HG03565 (cell line): ENCODE measurements around the gene DIAPH3.

Experiments used
- ATAC-seq: cut with Tn5 transposase; IDR thresholded peaks from one replicate; pipeline ENCODE4 v1.9.1; 2021; ENCODE audit warnings: mild to moderate bottlenecking, moderate library complexity; ENCODE audit not compliant: unreplicated experiment

Gene DIAPH3

DNA sequence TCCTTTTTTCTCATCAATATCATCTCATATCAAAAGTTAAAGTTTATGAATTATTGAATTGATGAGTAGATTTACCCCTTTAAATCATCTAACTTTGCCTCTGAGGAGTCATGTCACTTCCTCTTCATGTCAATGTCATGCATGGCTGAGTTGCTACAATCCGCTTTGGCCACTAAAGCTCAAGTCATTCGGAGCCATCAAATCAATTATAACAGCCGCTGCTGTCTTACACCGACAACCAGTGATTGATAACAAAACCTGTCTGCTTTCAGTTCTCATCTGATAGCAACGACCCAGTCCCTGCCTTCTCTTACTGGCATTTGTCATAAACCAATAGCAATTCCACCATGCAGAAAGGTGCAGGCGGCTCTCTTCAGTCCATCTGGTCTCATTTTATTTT lies 429.3 kb downstream of the DIAPH3 start:
- ATAC-seq, result peak; percentile 100

DNA sequence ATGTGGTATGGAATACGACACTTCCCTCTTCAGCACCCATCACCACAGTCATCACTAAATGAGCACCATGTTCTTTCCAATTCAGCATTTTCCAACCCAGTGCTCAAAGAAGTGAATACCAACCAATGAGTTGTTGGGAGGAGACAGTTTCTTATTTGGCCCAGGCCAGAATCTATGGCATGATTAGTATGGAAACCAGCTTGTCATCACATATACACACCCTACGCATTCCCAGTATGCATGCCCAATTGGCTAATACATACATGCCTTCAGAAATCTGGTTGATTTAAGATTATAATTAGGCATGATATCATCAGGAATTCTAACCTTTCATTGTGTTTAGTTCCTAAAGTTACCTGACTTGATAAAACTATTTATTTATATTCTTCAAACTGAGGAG lies 430.0 kb downstream of the DIAPH3 start:
- no peak for ATAC-seq

DNA sequence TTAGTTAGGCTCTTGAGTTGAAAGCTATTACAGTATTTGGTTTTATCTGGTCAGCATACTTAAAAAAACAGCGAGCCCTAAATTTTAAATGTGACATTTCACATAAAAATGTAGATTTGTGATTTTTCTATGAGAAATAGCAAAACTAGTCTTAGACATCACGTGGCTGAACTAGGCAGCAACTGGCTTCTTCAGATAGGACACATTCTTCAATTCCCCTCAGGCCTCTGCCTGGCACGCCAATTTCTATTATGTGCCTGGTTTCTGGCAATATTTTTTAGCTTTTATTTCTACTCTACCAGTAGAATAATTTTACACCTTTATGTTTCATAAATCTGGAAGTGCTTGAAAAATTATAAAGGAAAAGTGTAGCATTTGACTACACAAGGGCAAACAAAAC lies 433.7 kb downstream of the DIAPH3 start:
- no peak for ATAC-seq

DNA sequence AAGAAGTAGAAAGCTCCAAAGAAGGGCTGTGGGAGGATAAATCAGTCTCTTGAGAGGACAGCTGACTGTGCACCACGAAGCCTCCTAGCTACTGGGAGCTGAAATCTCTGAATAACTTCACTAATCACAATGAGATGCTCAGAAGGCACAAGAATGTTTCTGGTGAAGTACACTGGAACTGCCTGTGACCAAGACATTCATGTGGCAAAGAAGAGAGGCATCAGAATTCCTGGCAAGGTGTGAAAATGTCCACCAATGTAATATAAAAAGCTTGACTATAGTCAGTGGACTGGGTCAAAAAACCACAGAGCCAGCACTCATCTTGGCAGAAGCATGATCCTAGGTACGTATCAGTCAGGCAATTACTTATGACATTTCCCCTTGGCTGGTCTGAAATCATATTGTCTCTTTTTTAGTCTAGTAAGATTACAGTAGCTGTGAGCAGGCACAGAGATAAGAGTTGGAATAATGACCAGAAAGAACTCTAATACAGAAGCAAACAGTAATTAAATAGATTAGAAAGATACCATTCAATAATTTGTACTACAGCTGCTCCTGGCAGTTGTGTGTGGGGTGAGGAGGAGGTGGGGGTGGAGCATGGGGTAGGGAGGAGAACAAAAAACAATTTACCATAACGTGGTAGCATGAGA lies 434.7 kb downstream of the DIAPH3 start:
- ATAC-seq, result no peak

DNA sequence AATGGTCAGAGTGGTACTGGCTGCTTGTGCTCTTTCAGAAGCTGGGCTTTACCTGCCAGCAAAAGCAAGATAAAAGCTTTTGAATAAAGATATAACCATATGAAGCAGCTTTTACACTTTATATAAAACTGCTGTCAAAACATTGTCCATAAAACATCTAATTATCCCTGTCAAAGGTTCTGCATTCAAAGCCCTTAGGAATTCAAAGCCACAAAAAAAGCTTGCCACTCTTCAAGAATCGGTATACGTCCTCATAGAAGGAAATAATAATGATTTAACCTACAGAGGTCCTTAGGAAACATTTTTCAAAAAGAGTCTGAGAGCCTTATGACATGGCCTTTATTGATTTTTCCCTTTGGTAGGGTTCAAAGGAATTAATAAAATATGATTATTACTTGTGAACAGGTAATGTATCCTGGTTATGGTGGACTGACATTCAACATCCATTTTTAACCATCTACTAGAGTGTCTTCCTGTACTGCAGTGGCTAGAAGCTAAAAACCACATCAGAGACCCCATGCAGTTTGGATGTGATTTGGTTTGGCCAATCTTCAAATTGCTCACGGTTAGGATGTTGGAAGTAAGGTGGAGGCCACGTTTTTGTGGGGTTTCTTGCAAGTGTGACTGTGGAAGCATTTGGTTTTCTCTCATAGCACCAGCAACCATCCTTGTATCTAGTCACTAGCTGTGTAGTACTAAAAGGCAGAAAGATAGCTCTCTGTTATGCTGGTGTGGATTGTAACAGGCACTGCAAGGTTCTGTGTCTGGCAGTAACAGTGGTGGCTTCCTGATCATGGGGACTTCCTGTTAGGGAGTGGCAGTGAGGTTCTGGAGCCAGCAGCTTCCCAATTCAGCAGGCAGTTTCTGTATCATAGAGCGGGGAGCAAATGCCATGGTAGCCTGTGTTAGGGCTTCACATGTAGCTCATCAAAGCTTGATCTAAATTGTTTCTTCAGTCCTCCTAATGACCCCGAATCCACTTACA lies 441.5 kb downstream of the DIAPH3 start:
- ATAC-seq, result no peak

DNA sequence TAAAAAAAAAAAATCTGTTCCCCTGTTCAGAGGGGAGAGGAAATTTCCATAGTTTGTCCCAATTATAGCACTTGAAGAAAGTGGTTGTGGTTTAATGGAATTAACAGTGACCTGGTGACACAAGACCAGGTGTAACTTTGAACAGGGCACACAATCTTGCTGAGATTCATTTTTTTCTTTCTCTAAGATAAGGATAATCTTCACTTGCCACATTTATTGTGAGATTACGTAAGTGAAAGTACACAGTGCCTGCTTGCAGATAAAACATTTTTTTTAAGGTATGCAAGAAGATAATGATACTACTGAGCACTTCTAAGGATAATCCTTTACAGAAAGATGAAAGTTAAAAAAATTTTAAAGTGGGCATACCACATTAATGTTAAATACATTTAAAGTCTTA lies 448.1 kb downstream of the DIAPH3 start:
- ATAC-seq, result no peak

DNA sequence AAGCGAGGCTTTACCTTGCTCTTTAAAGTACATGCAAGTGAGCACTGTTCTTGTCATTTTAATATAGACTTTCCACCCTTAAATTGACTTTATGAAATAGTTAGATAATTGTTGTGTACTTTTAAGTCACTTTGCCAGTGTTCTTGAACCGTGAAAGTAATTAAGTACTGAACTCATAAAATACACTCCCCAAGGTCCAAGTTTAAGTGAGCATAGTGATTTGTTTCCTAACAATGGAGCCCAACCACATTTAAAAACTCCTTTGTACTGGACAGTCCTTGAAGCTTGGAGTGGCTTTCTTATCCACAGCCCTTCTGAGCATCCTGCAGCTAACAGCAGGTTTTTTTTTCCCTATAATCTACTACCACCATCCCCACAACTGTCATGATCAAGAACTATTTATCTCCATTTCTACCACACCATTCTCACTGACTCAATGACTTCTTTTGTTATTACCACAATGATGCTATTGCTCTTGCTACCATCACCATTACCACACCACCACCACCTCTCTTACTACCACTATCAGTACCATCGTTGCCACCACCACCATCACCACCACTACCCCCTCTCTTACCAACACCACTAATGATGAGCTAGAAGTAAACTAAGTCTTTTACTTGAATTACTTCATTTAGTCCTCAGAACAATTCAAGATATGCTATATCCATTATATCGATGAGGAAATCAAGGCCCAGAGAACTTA lies 452.6 kb downstream of the DIAPH3 start:
- no peak for ATAC-seq

DNA sequence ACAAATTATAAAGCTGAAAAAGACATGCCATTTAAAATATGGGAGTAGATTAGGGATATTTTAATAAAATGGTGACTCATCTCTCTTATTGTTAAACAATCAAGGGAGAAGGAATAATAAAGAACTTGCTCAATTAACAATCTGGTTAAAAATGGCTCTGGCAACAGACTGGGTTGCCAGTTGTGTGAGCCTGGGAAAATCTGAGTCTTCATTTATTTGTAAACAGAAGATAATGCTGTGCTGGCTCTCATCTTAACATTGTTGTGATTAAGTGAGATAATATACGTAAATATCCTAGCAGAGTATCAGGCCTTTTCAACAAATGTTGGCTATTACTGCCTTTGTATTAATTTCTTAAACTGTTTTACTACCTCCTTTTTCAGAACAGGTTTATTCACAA lies 453.3 kb downstream of the DIAPH3 start:
- ATAC-seq, result no peak

DNA sequence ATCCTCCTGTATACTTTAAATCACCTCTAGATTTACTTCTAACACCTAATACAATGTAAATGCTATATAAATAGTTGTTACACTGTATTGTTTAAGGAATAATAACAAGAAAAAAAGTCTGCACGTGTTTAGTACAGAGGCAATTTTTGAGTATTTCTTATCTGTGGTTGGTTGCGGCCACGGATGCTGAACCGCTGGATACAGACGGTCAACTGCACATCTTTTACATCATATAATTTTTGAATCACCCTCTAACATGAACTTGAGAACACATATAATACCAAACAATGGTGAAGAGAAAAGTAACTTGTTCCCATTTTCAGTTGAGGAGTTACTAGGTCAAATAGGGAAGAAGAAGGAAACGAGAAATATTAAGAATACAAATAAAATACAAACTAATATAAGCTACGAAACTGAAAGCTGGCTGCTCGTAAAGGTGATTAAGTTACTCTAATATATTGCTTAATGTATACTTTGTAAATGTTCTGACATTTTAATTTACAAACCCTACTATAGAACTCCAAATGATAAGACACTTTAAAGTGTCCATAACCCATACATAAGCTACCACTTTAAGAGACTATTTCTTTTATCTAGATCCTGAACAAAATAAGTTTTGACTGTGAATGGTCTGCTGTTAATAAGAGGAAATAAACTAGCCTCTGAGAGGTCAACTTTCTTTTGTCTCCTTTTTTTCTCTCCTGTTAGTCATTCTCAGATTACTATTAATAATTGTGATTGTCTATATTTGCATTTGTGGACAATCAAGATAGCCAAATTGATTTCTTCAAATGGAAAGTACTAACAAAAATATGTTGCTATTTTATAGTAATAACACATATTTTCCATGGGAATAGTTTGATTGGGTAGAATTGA lies 457.4 kb downstream of the DIAPH3 start:
- ATAC-seq, result no peak

DNA sequence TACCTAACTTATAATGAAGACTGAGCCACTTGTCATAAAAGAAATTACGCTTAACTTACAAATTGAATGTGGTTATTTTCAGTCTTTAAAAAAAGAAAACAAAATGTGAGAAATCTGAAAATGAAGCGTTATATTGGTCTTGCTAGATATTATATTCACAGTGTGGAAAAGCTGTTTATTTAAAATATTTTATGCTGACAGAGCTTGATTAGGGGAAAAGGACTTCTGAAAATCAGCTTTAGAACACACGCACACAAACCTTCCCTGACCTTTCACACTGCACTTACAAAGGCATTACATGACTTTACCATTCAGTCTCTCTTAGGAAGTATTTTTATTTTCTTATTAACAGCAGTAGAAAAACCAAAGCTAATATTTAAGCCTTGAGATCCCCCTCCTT lies 461.5 kb downstream of the DIAPH3 start:
- no peak for ATAC-seq

DNA sequence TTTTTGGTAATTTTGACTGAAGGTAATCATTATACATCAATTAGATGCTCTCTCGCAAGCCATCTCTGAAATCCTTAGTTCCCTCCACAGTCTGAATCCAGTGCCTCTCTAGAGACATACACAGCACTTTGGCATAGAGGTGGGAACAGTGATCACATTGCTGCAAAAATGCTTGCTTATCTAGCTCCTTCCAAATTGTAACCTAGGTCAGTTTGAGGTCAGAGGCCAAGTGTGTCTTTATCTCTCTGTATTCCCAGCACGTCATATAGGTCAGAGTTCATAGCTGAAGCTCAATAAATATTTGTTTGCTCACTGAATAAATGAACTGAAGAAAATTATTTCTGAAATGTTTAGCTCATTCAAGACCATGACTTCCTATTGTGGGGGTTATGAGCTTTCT lies 462.5 kb downstream of the DIAPH3 start:
- ATAC-seq, result no peak

DNA sequence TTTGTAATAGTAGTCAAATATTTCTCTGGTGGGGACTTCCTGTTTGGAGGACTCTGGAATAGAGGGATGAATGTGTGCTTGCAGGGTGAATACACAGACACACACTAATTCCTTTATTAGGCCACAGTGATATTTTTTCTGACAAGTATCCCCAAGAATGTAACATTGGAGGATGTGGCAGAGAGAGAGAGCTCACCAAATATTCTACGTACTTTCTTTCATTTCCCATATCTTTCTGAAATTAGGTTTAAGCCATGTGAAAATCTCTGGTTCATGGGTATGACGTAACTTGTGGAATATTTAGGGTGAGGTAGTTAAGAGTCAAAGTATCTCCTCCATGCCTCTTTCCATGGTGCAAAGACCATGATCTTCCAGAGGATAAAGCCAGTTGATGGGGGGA lies 463.4 kb downstream of the DIAPH3 start:
- no peak for ATAC-seq

DNA sequence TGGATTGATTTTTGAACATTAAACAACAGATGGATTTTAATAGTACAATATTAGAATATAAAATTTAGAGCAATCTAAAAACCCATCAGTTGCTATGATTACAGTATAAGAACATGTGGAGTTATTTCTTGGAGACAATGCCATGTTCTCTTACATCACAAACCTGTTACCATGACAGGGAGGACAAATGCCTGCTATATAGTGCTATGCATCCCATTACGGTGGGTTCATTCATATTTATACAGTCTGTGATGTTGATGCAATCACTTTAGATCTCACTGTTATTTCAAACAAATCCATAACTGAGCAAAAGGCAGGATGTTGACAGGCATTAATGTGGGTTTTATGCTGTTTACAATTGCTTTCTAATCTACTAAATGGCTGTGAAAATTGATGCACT lies 467.5 kb downstream of the DIAPH3 start:
- ATAC-seq, result no peak

DNA sequence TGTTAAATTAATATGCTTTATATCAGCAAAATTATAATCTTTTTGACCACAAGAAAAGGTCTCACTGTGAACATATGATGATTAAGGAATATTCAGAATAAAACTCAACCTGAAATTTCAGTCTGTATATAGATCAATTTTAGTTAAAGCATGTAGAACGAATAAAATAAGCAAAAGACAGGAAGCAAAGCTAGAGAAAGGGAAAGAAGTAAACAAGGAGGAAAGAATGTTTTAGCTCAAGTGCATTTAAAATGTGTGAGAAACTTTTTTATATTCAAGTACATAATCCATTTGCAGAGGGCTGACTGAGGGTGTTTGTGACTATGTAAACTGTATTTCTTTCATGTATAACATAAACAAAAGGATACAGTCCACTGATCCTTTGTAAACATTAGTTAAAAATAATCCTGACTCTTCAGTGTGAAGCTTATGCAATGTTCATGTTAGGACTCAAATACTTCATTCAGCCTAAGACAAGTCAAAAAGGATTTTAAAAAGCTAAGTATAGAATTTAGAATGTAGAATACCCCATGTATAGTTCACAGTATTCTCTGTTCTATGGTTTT lies 472.1 kb downstream of the DIAPH3 start:
- no peak for ATAC-seq

DNA sequence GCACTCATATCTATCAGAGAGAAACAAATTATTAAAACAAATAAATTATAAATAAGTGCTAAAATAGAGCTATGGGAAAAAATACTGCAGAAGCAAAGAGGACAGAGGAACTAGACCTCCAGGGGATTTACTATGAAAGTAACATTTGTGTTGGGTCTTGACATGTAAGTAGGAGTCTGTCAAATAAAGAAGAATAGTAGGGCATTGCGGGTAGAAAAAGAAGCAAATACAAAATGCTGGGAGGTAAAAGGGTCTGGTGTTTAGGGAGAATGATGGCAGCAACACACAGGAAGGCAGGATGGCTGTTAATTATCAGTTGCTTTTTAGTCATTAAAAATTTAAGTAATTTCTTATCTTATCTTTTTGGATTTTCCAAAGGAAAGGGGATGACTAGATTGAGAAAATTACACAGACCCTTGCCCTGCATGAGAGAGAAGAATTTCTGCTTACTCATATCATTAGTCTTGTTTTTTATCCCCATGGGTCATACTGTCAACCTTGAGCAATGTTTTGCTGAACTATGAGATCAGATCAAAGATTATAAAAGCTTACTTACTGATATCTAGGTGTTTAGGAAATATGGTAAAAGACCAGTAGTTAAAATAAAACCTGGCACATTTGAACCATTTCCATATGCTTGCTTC lies 472.7 kb downstream of the DIAPH3 start:
- peak; percentile 71 for ATAC-seq

DNA sequence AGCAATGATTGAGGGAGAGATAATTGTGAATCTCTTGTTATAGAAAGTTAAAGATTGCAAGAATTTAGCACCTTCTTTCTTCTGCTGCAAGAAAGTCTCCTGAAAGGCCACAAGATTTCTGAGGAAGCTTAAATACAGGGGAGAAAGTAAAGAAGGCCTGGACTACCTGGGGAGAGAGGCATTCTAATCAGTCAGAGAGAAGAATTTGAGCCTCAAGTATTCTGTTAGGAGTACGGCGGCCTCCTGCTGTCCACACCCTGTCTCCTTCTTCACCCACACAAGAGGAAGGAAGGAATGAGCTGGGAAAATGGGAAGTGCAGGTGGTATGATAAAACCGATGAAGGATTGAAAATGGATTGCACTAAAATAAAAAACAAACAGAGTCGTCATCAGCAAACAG lies 474.7 kb downstream of the DIAPH3 start:
- no peak for ATAC-seq

DNA sequence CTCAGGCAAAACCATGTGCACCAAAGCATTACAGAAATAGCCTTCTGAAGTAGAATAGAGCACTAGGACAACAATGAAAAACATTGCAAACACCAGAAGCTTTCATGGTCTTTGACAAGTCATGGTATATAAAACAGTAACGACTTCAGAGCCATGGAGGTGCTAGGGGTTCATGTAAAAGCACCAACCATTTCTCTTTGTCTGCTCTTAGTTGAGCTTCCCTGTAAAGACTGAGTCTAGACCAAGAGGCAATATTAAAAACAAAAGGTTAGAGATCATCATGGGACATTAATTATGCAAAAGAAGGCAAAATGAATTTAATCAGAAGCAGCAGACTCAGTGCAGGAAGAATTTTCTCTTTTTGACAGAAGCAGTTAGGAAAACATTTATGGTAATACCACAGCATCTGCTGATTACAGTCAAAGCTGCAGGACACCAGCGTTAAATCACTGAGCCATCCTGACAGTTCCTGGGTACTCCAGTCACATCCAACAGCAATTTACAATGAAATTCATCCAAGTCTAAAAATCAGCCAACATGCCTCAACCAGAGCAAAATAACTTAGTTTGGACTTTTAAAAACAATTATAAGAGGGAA lies 476.8 kb downstream of the DIAPH3 start:
- no peak for ATAC-seq

DNA sequence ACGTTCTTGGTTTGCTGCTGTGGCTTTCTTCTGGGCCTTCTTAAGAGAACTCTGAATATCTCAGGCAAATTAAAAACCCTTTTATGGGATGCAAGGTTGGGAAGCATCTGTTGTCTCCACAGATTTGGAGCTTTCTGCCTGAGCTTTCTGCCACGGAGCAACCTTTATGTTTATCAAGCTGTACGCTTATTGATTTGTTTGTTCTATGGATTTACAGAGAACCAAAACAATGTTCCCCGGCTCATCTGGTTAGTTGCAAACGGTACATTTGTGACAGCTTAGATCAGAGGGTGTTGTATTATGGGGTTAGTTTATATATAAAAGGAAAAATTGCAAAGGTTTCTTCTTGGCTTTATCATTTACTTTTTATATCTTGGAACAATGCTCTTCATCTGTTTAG lies 479.6 kb downstream of the DIAPH3 start:
- ATAC-seq, result no peak

DNA sequence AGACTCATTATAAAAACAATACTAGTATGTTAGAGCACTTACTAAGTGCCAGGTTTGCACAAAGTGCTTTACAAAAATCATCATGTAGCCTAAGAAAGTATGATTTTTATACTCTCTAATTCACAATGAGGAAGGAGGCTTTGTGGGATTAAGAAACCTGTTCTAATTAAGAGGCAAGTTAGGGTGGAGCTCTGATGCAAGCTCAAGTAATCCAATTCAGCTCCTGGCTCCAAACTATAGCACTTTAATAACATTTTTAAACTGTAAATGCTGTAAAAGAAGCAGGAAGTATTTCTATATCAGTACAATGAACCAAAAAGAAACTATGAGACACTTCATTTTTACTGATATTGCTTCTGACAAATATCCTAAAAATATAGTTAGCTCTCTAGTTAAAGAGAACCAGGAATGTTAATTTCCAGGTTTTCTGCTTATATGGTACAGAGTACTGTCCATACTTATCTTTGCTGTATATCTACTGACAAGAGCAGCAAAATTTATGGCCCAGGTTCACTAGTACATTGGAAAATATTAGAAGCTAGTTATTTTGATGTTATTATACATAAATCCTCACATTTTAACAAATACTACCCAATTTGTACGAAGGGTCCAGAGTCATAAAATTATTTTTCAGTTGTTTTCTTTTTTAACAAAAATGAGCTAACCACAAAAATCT lies 482.0 kb downstream of the DIAPH3 start:
- no peak for ATAC-seq
